Frontal cortex (tissue), 4 donors: ENCODE results near the gene NRG2. TPM values are rescaled to one million over a fixed set of nuclear protein-coding genes. Genes with fewer than 3 reads are reported as not detected.

Experiments used
- DNase-seq, 2 donors: peaks; one replicate each; pipeline ENCODE4 v3.0.0; 2012; ENCODE audit warnings: low spot score in 2 of 2
- FAIRE-seq: peaks from 2 replicates; lab custom pipeline; 2012; peaks lifted over from hg19 to GRCh38; lab: Jason Lieb, UNC
- total RNA-seq: library from RNA; depleted of rRNA; stranded (reverse); fragments of >200 nt; gene quantifications from one replicate; pipeline ENCODE4 v1.2.3, GENCODE V29; 2014
- donor health status: control.
- donor health status: control.
- donor health status: control.

Gene NRG2
- total RNA-seq, 1 donor from 2014 or later: 5.3 TPM

DNA sequence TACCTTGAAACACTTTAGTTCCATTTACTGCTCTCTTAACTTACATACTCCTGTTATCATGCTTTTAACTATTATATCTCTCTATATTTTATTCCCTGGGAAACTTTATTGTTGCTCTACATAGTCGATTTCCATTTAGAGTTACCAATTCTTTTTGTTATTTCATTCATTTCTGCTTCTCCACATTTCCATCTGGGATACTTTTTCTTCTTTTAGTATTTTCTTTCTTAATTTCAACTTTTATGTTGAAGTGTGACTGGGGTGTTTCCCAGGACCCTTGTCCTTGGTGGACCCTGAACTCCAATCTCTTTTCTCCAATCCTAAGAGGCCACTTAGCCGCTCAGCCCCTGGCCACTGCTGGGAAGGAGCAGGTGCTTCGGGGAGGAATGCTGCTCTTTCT, 211.5 kb downstream of the NRG2 start:
- no peak for DNase-seq
- FAIRE-seq: no peak

DNA sequence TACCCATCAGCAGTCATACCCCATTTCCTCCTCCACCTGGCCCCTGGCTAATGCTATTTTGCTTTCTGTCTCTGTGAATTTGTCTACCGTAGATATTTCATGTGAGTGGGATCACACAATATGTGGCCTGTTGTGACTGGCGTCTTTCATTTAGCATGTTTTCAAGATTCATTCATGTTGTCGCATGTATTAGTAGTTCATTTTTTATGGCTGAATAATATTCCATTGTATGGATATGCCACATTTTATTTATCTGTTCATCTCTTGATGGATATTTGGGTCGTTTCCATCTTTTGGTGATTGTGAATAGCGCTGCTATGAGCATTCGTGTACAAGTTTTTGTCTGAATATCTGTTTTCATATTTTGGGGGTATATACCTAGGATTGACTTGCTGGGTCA, 213.6 kb downstream of the NRG2 start:
- FAIRE-seq: no peak
- no peak for DNase-seq

DNA sequence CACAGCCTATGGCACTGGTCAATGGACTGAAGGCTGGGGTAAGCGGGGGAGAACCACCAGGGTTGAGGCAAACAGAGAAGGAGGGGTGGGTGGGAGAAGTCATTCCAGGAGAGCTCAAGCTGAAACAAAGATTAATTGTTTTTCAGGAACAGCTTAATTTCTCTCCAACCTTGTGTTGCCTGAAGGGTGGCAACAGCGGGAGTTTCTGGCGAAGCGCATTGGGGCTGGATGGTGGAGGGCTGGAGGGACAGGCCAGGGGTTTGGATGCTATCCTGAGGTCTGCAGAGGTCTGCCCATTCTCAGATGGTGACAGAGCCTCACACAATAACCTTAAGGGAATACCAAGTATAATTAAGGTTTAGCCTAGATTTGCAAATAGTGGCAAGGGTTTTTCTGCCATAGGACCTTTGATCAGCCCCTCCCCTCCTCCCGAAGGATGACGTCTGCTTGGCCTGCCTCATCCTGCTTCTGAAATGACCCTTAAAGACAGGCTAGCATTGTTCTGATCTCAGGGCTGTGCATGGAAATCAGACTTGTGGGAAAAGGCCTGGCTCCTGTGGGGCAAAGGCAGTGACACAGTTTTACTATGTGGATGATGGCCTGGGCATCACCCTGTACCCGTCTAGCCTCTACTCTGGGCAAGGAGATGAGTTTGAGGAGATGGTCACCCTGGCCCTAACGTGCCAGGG, 214.7 kb downstream of the NRG2 start:
- peak in 1 of 2 donors; percentile 60 for DNase-seq
- no peak for FAIRE-seq

DNA sequence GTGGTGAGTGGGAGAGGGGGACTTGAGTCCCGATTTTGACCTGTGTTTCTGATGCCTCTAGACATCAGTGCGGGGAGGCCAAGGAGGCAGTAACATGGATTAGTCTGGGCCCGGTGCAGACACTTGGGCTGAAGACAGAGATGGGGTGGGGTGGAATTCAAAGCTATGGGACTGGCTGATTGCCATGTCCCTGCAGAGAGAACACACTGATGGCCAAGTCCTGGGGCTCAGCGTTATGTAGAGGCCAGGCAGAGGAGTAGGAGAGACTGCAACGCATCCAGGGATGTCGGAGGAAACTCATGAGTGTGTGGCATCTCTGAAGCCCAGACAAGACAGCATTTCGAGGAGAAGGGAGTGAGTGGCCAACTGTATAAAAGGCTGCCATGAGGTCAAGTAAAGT, 217.4 kb downstream of the NRG2 start:
- no peak for DNase-seq
- FAIRE-seq: no peak

DNA sequence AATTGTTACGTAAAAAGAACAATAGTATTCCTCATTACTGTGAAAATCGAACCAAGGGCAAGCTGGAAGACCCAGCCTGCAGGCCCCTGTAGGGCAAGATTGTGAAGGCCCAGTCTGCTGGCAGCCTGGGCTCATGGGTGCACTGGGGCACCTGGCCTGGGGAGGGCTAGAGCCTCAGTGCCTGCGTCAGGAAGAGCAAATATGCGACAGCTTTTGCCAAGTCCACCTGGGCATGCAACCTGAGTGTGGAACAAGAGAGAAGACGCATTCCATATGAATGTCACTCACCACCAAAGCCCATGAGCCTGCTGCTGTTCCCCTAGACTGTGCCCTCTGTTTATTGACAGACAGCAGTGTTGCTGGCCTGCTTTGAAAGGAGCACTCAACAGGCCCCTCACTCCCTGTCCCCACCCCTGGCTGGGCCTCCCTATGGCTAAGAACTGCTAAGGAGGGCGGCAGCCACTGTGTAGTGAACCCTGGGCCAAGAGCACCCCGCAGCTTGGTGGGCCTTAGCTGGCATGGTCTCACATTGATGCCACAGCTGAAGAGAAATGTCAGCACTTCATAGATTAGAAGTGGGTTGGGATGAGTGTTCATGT, 219.2 kb downstream of the NRG2 start:
- DNase-seq (no peak), FAIRE-seq (no peak)

DNA sequence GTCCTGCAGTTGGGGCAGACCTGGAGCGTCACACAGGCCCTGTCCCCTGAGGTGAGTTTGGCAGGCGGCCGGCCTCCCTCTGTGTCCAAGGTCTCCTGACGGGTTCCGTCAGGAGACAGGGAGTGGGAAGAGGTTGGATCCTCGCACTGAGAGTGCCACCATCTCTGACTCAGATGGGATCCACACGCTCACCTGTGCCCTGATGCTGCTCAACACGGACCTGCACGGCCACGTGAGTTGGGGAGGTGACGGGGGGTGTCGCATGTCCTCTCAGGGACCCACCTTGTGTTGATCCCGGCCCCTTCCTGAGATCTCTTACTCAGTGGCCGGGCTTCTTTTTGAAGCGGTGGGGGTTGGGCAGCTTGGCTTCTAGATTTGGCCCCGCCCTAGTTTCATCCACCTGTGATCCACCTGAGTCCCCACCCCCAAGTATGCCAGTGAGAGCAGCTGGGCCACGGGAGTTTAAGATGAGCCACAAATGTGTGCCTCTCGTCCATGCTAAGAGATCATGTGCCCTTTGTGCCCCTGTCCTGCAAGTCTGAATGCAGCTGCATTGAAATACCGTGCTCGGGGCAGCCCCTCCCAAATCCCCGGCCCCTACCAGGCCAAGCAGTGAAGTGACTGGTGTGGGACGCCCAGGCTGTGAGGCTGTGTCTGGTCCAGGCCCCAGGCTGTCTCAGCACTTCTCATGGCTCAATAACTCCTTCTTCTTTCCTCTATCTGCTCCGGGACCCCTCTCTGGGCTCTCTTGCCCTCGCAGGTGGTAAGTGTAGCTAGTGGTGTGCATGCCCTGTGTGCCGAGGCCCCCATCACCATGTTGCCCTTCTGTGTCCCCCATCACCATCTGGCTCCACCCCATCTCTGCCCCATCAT, 220.3 kb downstream of the NRG2 start:
- no peak for DNase-seq
- no peak for FAIRE-seq

DNA sequence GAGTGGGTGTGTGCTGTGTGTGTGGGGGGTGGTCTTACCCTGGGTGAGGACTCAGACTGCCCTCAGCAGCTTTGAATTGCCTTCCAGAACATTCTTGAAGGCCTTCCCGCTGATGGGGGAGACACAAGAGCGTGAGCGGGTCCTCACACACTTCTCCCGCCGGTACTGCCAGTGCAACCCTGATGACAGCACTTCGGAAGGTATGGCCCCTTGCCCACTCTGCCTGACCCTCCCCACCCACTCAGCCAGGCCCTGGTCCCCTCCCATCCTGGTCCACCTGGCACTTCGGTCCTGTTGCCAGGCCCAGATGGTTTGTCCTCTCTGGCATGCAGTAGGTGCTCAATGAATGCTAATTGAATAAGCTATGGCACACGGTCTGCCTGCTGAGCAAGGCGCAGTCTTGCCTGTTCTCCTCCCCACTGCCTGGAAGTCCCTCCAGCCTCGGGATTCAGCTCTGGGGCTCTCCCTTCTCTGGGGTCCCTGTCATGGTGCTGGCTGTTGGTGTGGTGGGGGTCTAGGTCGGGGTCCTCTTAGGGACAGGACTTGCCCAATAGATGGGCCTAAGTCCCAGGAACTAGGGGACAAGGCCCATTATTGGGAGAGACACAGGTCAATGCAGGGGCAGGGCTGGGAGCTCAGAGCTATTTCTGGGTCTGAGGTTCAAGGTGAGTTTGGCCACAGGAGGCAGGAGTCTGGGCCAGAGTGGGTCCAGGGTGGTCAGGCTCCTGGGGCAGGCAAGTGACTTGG, 221.1 kb downstream of the NRG2 start:
- FAIRE-seq (no peak), DNase-seq (no peak)

DNA sequence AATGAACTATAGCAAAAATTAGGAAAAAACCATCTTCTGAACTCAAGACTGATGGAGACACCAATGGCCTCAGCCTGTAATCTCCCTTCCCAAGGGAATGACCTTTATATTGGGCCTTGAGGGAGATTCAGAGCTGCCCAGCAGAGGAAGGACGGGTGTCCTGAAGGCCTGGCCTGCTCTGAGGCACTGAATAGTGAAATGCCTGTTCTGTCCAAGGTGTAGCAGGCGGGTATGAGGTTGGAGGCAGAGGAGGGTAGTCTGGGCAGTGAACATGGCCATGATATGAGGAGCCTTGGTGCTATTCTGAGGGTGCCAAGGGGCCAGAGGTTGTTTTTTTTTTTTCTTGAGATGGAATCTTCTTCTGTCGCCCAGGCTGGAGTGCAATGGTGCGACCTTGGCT, 222.5 kb downstream of the NRG2 start:
- no peak for DNase-seq
- no peak for FAIRE-seq

DNA sequence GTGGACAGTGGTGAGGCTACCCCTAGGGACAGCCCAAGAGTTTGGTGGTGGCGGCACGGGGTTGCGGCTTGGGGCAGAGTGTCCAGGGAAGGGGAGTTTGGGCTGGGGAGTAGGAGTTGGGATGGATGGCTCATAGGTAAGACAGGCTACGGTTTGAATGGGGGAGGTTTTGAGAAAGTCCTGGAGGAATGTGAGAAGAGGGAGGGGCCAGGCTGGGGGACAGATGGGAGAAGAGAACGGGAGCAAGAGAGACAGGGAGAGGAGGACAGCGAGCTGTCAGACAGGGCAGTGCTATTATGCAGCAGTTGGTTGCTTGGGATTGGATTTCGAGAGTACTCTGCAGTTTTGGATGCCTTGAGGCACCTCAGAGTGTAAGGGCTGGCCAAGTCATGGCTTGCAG, 223.0 kb downstream of the NRG2 start:
- no peak for DNase-seq
- no peak for FAIRE-seq

DNA sequence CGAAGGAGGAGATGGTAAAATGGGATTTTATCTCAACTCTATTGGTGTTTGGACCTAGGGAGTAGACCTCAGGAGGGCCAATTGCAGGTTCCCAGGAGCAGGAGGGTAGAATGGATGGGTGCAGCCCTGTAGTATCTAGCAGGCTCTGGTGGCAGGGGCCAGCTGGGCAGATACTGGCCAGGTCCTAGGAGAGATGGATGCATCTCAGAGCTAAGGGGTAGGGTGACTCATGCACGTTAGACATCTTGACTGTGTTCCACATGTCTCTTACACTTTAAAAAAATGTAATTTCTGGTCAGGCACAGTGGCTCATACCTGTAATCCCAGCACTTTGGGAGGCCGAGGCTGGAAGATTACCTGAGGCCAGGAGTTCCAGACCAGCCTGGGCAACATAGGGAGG, 225.1 kb downstream of the NRG2 start:
- DNase-seq (no peak), FAIRE-seq (no peak)

DNA sequence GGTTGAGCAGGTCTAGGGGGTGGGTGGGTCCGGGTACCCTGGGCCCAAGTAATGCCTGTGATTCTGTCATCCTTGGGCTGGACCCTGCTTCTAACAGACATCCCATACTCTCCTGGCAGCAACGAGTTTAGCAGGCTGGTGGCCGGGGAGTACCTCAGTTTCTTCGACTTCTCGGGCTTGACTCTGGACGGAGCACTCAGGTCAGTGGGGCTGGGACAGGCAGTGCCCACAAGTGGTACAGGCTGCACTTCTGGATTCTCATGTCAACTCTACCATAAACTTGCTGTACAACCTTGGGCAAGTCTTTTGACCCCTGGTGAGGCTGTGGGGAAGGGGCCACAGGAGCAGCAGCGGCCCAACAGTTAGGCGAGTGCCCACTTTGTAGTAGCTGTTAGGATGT, 225.7 kb downstream of the NRG2 start:
- FAIRE-seq: no peak
- DNase-seq: no peak

DNA sequence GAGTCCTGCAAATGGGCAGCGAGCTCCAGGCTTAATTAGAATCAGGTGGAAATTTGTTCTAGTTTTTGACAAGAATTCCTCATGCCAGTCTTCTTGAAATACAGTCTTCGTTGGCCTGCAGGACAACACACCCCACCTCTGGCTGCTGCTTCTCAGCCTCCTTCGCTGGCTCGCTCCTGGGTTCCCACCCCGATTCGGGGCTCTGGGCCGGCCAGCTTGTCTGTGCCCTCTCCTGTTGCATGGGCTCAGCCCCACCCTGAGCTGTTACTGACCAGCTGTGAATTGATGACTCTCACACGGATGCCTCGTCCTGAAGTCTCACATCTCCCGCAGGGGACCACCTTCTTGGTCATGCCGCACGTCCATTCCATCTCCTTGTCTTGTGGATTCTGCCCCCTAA, 226.5 kb downstream of the NRG2 start:
- FAIRE-seq: no peak
- DNase-seq: no peak

DNA sequence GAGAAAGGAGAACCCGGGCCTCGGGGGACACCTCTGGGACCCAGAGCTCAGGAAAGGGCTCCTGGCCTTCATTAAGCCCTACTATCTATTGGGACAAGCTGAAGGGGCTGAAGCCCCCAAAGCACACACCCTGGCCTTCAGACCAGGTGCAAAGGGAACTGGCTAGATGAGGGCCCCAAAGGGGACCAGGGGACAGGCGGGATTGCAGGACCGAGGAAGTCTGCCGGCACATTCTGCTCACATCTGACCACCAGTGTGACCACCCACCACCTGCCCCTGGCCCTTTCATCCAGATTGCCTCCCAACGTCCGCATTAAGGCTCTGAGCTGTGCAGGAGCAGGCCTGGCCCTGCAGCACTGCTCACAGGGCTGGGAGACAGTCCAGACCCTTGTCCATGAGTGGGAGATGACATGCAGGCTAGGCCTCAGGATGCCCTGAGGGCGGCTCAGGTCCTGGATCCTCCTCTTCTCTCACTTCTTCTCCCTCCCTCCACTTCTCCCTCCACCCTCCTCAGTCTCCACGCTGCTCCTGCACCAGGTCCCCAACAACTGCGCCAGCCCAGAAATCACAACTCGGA, 228.3 kb downstream of the NRG2 start:
- FAIRE-seq: no peak
- no peak for DNase-seq

DNA sequence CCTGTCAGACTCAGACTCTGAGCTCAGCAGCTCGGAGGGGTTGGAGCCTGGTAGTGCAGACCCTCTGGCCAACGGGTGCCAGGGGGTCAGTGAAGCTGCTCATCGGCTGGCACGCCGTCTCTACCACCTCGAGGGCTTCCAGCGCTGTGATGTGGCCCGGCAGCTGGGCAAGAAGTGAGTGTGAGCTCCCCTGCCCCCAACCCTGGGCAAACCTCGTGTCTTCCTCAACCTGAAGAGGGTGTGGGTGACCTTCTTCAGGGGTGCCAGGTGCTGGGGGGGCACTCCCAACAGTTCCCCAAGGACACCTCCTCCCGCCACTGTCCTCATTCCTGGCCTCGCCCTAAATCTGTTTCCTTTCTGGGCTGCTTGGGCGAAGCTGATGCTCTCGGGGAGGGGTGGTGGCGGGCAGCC, 228.9 kb downstream of the NRG2 start:
- FAIRE-seq: no peak
- no peak for DNase-seq

DNA sequence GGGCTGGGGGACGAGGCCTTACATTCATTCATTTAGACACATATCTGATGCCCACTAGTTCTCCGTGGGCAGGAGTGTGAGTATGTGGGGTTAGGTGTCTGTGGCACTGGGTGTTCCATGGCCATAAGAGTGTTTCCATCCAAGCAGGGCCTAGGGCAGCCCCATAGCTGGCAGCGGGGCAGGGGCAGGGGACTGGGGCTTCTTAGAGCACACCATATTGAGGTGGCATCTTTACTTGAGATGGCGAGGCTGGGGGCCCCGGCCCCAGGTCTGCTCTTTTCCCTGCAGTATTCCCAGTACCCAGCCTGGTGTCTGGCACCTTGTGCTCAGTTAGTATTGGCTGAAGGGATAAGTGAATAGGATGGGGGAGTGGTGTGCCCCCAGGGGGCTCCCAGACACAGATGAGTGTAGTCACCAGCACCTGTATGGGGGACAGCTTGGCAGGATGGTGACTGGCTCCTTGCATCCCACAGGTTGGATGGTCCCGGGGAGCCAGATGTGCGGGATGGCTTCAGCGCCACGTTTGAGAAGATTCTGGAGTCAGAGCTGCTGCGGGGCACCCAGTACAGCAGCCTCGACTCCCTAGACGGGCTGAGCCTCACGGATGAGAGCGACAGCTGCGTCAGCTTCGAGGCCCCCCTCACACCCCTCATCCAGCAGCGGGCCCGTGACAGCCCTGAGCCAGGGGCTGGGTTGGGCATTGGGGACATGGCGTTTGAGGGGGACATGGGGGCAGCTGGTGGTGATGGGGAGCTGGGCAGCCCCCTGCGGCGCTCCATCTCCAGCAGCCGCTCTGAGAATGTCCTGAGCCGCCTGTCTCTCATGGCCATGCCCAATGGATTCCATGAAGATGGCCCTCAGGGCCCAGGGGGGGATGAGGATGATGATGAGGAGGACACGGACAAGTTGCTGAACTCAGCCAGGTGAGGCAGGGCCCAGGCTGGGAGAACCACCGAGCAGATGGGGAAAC, 230.0 kb downstream of the NRG2 start:
- FAIRE-seq (no peak), DNase-seq (no peak)

DNA sequence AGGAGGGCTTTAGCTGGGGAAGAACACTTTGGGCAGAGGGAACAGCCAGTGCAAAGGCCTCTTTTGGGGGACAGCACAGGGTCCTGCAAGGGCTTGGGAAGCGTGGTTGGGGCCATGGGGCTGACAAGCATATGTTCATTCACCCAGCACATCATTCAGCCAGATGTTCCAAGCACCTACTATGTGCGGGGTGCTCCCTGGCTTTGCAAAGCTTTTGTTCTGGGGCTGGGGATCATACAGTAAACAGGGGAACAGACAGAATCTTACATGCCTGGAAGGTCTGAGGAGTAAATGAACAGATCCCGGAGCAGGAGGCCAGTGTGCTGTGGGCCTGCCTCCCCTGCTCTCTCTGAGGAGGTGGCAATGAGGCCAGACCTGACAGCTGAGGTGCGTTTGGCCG, 230.8 kb downstream of the NRG2 start:
- DNase-seq (no peak), FAIRE-seq (no peak)

DNA sequence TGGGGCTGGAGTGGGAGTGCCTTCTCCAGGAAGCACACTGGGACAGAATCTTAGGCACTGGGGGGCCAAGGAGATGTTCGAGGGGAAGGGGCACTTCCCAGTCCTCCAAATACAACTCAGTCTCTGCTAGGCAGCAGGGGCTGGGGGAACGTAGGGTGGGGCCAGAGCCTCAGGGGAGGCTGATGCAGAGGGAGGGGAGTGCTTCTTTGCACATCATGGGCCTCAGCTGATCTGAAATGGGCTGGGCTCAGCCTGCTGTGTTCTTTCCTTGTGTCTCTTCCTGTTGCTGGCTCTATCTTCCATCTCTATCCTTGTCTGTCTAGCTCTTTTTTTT, 231.9 kb downstream of the NRG2 start:
- DNase-seq (no peak), FAIRE-seq (no peak)

DNA sequence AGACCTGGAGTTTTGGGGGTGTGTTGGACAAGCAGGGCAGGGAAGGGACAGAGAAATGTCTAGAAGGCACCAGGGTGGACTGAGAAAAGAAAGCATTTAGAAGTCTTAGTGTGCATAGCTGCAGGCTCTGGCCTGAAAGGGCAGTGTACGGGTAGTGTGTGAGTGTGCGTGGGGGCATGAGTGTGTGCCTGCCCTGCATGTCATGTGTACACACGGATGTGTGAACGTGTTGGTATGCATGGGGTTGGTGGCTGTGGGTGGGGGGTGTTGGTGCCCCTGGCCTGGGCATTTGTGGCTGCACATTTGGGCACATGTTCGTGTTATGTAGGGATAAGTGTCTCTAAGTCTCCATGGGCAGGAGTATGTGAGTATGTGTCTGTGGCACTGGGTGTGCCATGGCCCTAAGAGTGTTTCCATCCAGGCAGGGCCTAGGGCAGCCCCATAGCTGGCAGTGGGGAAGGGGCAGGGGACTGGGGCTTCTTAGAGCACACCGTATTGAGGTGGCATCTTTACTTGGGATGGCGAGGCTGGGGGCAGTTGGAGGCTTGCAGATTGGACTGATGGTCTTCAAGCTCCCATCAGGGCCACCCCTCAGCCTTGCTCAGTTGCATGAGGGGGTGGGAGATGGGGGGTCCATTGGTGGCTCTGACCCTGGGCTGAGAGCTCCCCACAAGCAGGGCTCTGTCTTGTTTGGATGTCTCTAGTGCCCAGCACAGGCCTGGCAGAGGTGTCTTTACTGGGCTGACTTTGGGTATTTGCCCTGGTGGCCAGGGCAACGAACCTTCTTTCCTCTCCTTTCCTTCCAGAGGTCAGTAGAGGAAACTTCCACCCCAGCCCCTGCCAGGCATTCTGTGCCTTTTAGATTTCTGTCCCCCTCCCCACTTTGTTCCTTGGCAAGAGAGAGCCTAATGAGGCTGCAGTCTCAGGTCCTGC, 232.5 kb downstream of the NRG2 start:
- DNase-seq (no peak), FAIRE-seq (no peak)
